GM12878 (cell line): ENCODE data around the gene ATRN. TPM values are rescaled to one million over a fixed set of nuclear protein-coding genes. Genes with fewer than 3 reads are reported as not detected.

ENCODE experiments used
- ATAC-seq: fragments of 200-7000 bp; cut with Tn5 transposase; 3 replicates; pipeline ENCODE4 v1.9.1; 2020; ENCODE audit warnings: mild to moderate bottlenecking, moderate library complexity
- BruUV-seq: library from RNA; stranded (reverse); fragments of 400-500 nt; replicated peaks from 2 replicates; lab custom pipeline; 2021; lab: Mats Ljungman, UMichigan
- CTCF ChIA-PET: fragments of 300-600 bp; sonication (Branson Sonifier 250); formaldehyde crosslinking; extraction: SDS; loops from one replicate; lab custom pipeline; 2021; ENCODE audit warnings: inconsistent platforms; lab: Yijun Ruan, JAX
- POLR2A ChIA-PET: fragments of 350-600 bp; formaldehyde crosslinking; extraction: SDS; loops from one replicate; lab custom pipeline; 2021; ENCODE audit warnings: inconsistent platforms; lab: Charles Lee
- RAD21 ChIA-PET: fragments of 300-600 bp; sonication (Branson Sonifier 250); formaldehyde crosslinking; loops from one replicate; lab custom pipeline; 2023; ENCODE audit warnings: antibody characterized with exemption; ENCODE audit not compliant: unreplicated experiment; lab: Charles Lee
- SMC1A ChIA-PET: fragments of 300-600 bp; sonication (Branson Sonifier 250); formaldehyde crosslinking; loops from one replicate; lab custom pipeline; 2023; ENCODE audit not compliant: unreplicated experiment, uncharacterized antibody; lab: Charles Lee
- DNase-seq: peaks from one replicate; pipeline ENCODE4 v3.0.0-alpha.2; 2011; ENCODE audit warnings: low read depth, low spot score
- FAIRE-seq: peaks from 3 replicates; lab custom pipeline; 2011; peaks lifted over from hg19 to GRCh38; lab: Jason Lieb, UNC
- H2AFZ ChIP-seq: 2 replicates; pipeline ENCODE4 v1.6.0; 2011; ENCODE audit warnings: low read depth, low read length, control low read depth; ENCODE audit not compliant: control insufficient read depth
- H3K27ac ChIP-seq: 2 replicates; pipeline ENCODE4 v1.5.1; 2011; ENCODE audit warnings: control low read depth; ENCODE audit not compliant: control insufficient read depth, insufficient read depth
- H3K27me3 ChIP-seq, 2 experiments: replicated peaks in 1 of 2; 2 replicates each; pipeline versions ENCODE4 v1.6.0 to v1.6.1; 2011; ENCODE audit warnings: low read length in 1 of 2; ENCODE audit not compliant: control insufficient read depth in 2 of 2, insufficient read depth in 2 of 2
- H3K36me3 ChIP-seq, 2 experiments: 2 replicates each; pipeline ENCODE4 v1.5.1; 2011; ENCODE audit warnings: low read length in 1 of 2; ENCODE audit not compliant: control insufficient read depth in 2 of 2, insufficient read depth in 2 of 2
- H3K4me1 ChIP-seq: 2 replicates; pipeline ENCODE4 v1.6.1; 2011; ENCODE audit warnings: mild to moderate bottlenecking, low read length, moderate library complexity, mixed read lengths; ENCODE audit not compliant: control insufficient read depth, insufficient read depth
- H3K4me2 ChIP-seq: 2 replicates; pipeline ENCODE4 v1.6.0; 2011; ENCODE audit warnings: control low read depth; ENCODE audit not compliant: control insufficient read depth, insufficient read depth
- H3K4me3 ChIP-seq: fragments of 200-600 bp; sonication (generic); 2 replicates; pipeline ENCODE4 v1.5.1; 2016
- H3K79me2 ChIP-seq: 2 replicates; pipeline ENCODE4 v1.6.0; 2011; ENCODE audit warnings: low read length; ENCODE audit not compliant: control insufficient read depth, insufficient read depth
- H3K9ac ChIP-seq: 2 replicates; pipeline ENCODE4 v1.8.0; 2011; ENCODE audit warnings: low read length, control low read depth, mixed read lengths; ENCODE audit not compliant: control insufficient read depth, insufficient read depth
- H3K9me3 ChIP-seq: replicated peaks from 3 replicates; pipeline ENCODE4 v1.5.1; 2011; ENCODE audit warnings: mild to moderate bottlenecking, low read length; ENCODE audit not compliant: control insufficient read depth, insufficient read depth
- H4K20me1 ChIP-seq: 2 replicates; pipeline ENCODE4 v1.6.0; 2011; ENCODE audit not compliant: control insufficient read depth, insufficient read depth
- ATF2 ChIP-seq: IDR thresholded peaks from 2 replicates; pipeline ENCODE4 v1.6.1; 2012; ENCODE audit warnings: low read length, inconsistent platforms
- BCLAF1 ChIP-seq: fragments of 450-650 bp; IDR thresholded peaks from 2 replicates; pipeline ENCODE4 v1.6.1; 2017; ENCODE audit warnings: antibody characterized with exemption, mild to moderate bottlenecking, moderate library complexity
- CBX3 ChIP-seq: fragments of 200-600 bp; sonication (generic); IDR thresholded peaks from 2 replicates; pipeline ENCODE4 v1.6.1; 2016; ENCODE audit warnings: low read depth, borderline replicate concordance
- CHD1 ChIP-seq: IDR thresholded peaks from 2 replicates; pipeline ENCODE4 v1.6.1; 2012; ENCODE audit warnings: low read depth, low read length, improper control_type of control experiment
- EP300 ChIP-seq, 2 experiments: fragments of 150-350 bp in 1 of 2; IDR thresholded peaks; 2 replicates each; pipeline ENCODE4 v1.6.1; 2011 to 2012; ENCODE audit warnings: low read depth in 2 of 2, low read length in 2 of 2, borderline replicate concordance in 1 of 2, improper control_type of control experiment in 1 of 2, inconsistent platforms in 1 of 2; ENCODE audit not compliant: control insufficient read depth in 1 of 2
- IKZF1 ChIP-seq: fragments of 450-650 bp; conservative IDR thresholded peaks from 2 replicates; pipeline ENCODE4 v1.6.1; 2017; ENCODE audit warnings: antibody characterized with exemption, mild to moderate bottlenecking
- MEF2A ChIP-seq: IDR thresholded peaks from 2 replicates; pipeline ENCODE4 v1.6.1; 2011; ENCODE audit warnings: low read depth, mild to moderate bottlenecking, low read length, moderate library complexity; ENCODE audit not compliant: insufficient read depth
- NKRF ChIP-seq: fragments of 450-650 bp; conservative IDR thresholded peaks from 2 replicates; pipeline ENCODE4 v1.6.1; 2017; ENCODE audit warnings: mild to moderate bottlenecking, moderate library complexity
- PAX5 ChIP-seq: IDR thresholded peaks from 2 replicates; pipeline ENCODE4 v1.6.1; 2011; ENCODE audit warnings: low read depth, low read length, borderline replicate concordance
- PAX8 ChIP-seq: fragments of 450-650 bp; IDR thresholded peaks from 2 replicates; pipeline ENCODE4 v1.6.1; 2017; ENCODE audit warnings: mild to moderate bottlenecking, moderate library complexity
- SMC3 ChIP-seq: IDR thresholded peaks from 2 replicates; pipeline ENCODE4 v1.6.1; 2011; ENCODE audit warnings: low read length, improper control_type of control experiment, borderline replicate concordance
- ZZZ3 ChIP-seq: IDR thresholded peaks from 2 replicates; pipeline ENCODE4 v1.6.1; 2011; ENCODE audit warnings: low read depth; ENCODE audit not compliant: control insufficient read depth, insufficient read length
- WGBS: methylation state at CpG from one replicate; pipeline ENCODE4 v1.1.6; 2016; ENCODE audit warnings: low lambda C conversion rate; ENCODE audit not compliant: insufficient replicate concordance, insufficient coverage; ENCODE audit errors: missing lambda C conversion rate; 5-methylcytosine and 5-hydroxymethylcytosine counted together
- in situ Hi-C: fragments of 300-500 bp; cut with MboI; formaldehyde crosslinking; loops from 9 replicates; pipeline ENCODE4 v1.14.3; 2018; ENCODE audit warnings: mixed read lengths
- intact Hi-C: fragments of 100-400 bp; cut with micrococcal nuclease; formaldehyde crosslinking; loops from one replicate; pipeline ENCODE4 v1.14.2; 2022; ENCODE audit not compliant: unreplicated experiment
- polyA plus RNA-seq, 11 experiments: library from polyadenylated mRNA; depleted of rRNA in 4 of 11; unstranded in 6 of 11; stranded (reverse) in 5 of 11; fragments of >200 nt; fragmentation: Nextera tagmentation in 4 of 11; fragmentation: Illumina TruSeq in 1 of 11; extraction: Ambion mirVana in 4 of 11; extraction: Trizol in 1 of 11; gene quantifications; 1 replicate in 1 of 11; 2 replicates in 10 of 11; pipeline versions ENCODE4 v1.2.1 to v1.2.3, GENCODE V29; 2011 to 2016; ENCODE audit warnings: inconsistent platforms in 2 of 11, missing spikeins in 2 of 11, low read depth in 1 of 11
- total RNA-seq, 4 experiments: library from RNA; depleted of rRNA in 3 of 4; stranded (reverse); fragments of >200 nt in 3 of 4; fragmentation: Illumina TruSeq in 1 of 4; extraction: Trizol in 1 of 4; gene quantifications; 2 replicates each; pipeline versions ENCODE4 v1.2.1 to v1.2.3, GENCODE V29; 2013 to 2021

Gene ATRN
- total and polyA plus RNA-seq, 10 of the 15 experiments (the other 5 are each of a cell fraction or from before 2014, with no cell fraction given) = 0.71 to 11.6 (median 6.9) TPM

- H3K9me3 ChIP-seq = no peaks in the 10 kb centered on the region
- DNase-seq (no peak), FAIRE-seq (no peak), ATAC-seq (no peak)
- no TSS peak for BruUV-seq
- H3K4me3 ChIP-seq = no peak overlapping the region
- H3K27ac ChIP-seq = no peak overlapping the region
- H3K79me2 ChIP-seq = no peaks in the 10 kb centered on the region
- 77% methylated on average over 4 of the region's 4 CpGs for WGBS
- intact Hi-C loops = no loop called here
- H4K20me1 ChIP-seq = no peaks in the 10 kb centered on the region
- ChIA-PET CTCF (no interaction called here), POLR2A (no interaction called here), SMC1A (no interaction called here), RAD21 (no interaction called here)
- H2AFZ ChIP-seq = no peak overlapping the region
- H3K36me3 ChIP-seq = peaks cover 5 to 6% of the 10 kb centered on the region in 2 experiments; a peak in 3 of 4 replicates
- H3K4me1 ChIP-seq = no peaks in the 10 kb centered on the region
- TF ChIP-seq ATF2 = no peak
- TF ChIP-seq SMC3 = no peak
- no peaks in the 10 kb centered on the region for H3K27me3 ChIP-seq
- in situ Hi-C loops = no loop called here
- H3K4me2 ChIP-seq = no peak overlapping the region
- no peak overlapping the region for H3K9ac ChIP-seq
Observed at GRCh38 chr20:3592931-3593330, 122.1 kb downstream of the ATRN start.

- H3K27ac ChIP-seq = no peak overlapping the region
- FAIRE-seq (no peak), ATAC-seq (no peak), DNase-seq (no peak)
- H3K9ac ChIP-seq = no peak overlapping the region
- no peak overlapping the region for H2AFZ ChIP-seq
- ChIA-PET POLR2A (no interaction called here), SMC1A (no interaction called here), CTCF (no interaction called here), RAD21 (no interaction called here)
- peaks cover 5 to 15% of the 10 kb centered on the region in 2 experiments for H3K36me3 ChIP-seq
- H4K20me1 ChIP-seq = no peaks in the 10 kb centered on the region
- H3K4me3 ChIP-seq = no peak overlapping the region
- intact Hi-C loops = no loop called here
- no peaks in the 10 kb centered on the region for H3K27me3 ChIP-seq
- in situ Hi-C loops = no loop called here
- 87% methylated on average over 4 of the region's 4 CpGs for WGBS
- no TSS peak for BruUV-seq
- no peaks in the 10 kb centered on the region for H3K79me2 ChIP-seq
- no peaks in the 10 kb centered on the region for H3K4me1 ChIP-seq
- H3K9me3 ChIP-seq = no peaks in the 10 kb centered on the region
- no peak overlapping the region for H3K4me2 ChIP-seq
- TF ChIP-seq EP300 (IDR thresholded peaks at IDR 0.05; ENCODE audit: borderline replicate concordance in 1 of 2, control insufficient read depth in 1 of 2, low read depth in 2 of 2, low read length in 2 of 2) = no peak
- TF ChIP-seq CHD1 = no peak
- TF ChIP-seq ZZZ3 = no peak
- TF ChIP-seq NKRF = no peak
- TF ChIP-seq PAX5 = no peak
- TF ChIP-seq MEF2A = no peak
- no peak for TF ChIP-seq CBX3
- TF ChIP-seq BCLAF1 = no peak
- no peak for TF ChIP-seq IKZF1
- no peak for TF ChIP-seq PAX8
Observed at GRCh38 chr20:3595541-3595940, 124.7 kb downstream of the ATRN start.
